GM12878 (cell line): ENCODE measurements around the gene SBNO2. TPM values are rescaled to one million over a fixed set of nuclear protein-coding genes. Genes with fewer than 3 reads are reported as not detected.
A peak's percentile ranks its signal among the peaks of the same experiment; 100 is the strongest.

ENCODE experiments used
- ATAC-seq: fragments of 200-7000 bp; cut with Tn5 transposase; 3 replicates; pipeline ENCODE4 v1.9.1; 2020; ENCODE audit warnings: mild to moderate bottlenecking, moderate library complexity
- BruUV-seq: library from RNA; stranded (reverse); fragments of 400-500 nt; replicated peaks from 2 replicates; lab custom pipeline; 2021; lab: Mats Ljungman, UMichigan
- CTCF ChIA-PET: fragments of 300-600 bp; sonication (Branson Sonifier 250); formaldehyde crosslinking; extraction: SDS; loops from one replicate; lab custom pipeline; 2021; ENCODE audit warnings: inconsistent platforms; lab: Yijun Ruan, JAX
- POLR2A ChIA-PET: fragments of 350-600 bp; formaldehyde crosslinking; extraction: SDS; loops from one replicate; lab custom pipeline; 2021; ENCODE audit warnings: inconsistent platforms; lab: Charles Lee
- RAD21 ChIA-PET: fragments of 300-600 bp; sonication (Branson Sonifier 250); formaldehyde crosslinking; loops from one replicate; lab custom pipeline; 2023; ENCODE audit warnings: antibody characterized with exemption; ENCODE audit not compliant: unreplicated experiment; lab: Charles Lee
- SMC1A ChIA-PET: fragments of 300-600 bp; sonication (Branson Sonifier 250); formaldehyde crosslinking; loops from one replicate; lab custom pipeline; 2023; ENCODE audit not compliant: unreplicated experiment, uncharacterized antibody; lab: Charles Lee
- DNase-seq: peaks from one replicate; pipeline ENCODE4 v3.0.0-alpha.2; 2011; ENCODE audit warnings: low read depth, low spot score
- FAIRE-seq: peaks from 3 replicates; lab custom pipeline; 2011; peaks lifted over from hg19 to GRCh38; lab: Jason Lieb, UNC
- H2AFZ ChIP-seq: 2 replicates; pipeline ENCODE4 v1.6.0; 2011; ENCODE audit warnings: low read depth, low read length, control low read depth; ENCODE audit not compliant: control insufficient read depth
- H3K27ac ChIP-seq: 2 replicates; pipeline ENCODE4 v1.5.1; 2011; ENCODE audit warnings: control low read depth; ENCODE audit not compliant: control insufficient read depth, insufficient read depth
- H3K27me3 ChIP-seq, 2 experiments: replicated peaks in 1 of 2; 2 replicates each; pipeline versions ENCODE4 v1.6.0 to v1.6.1; 2011; ENCODE audit warnings: low read length in 1 of 2; ENCODE audit not compliant: control insufficient read depth in 2 of 2, insufficient read depth in 2 of 2
- H3K36me3 ChIP-seq, 2 experiments: 2 replicates each; pipeline ENCODE4 v1.5.1; 2011; ENCODE audit warnings: low read length in 1 of 2; ENCODE audit not compliant: control insufficient read depth in 2 of 2, insufficient read depth in 2 of 2
- H3K4me1 ChIP-seq: 2 replicates; pipeline ENCODE4 v1.6.1; 2011; ENCODE audit warnings: mild to moderate bottlenecking, low read length, moderate library complexity, mixed read lengths; ENCODE audit not compliant: control insufficient read depth, insufficient read depth
- H3K4me2 ChIP-seq: 2 replicates; pipeline ENCODE4 v1.6.0; 2011; ENCODE audit warnings: control low read depth; ENCODE audit not compliant: control insufficient read depth, insufficient read depth
- H3K4me3 ChIP-seq: fragments of 200-600 bp; sonication (generic); 2 replicates; pipeline ENCODE4 v1.5.1; 2016
- H3K79me2 ChIP-seq: 2 replicates; pipeline ENCODE4 v1.6.0; 2011; ENCODE audit warnings: low read length; ENCODE audit not compliant: control insufficient read depth, insufficient read depth
- H3K9ac ChIP-seq: 2 replicates; pipeline ENCODE4 v1.8.0; 2011; ENCODE audit warnings: low read length, control low read depth, mixed read lengths; ENCODE audit not compliant: control insufficient read depth, insufficient read depth
- H3K9me3 ChIP-seq: replicated peaks from 3 replicates; pipeline ENCODE4 v1.5.1; 2011; ENCODE audit warnings: mild to moderate bottlenecking, low read length; ENCODE audit not compliant: control insufficient read depth, insufficient read depth
- H4K20me1 ChIP-seq: 2 replicates; pipeline ENCODE4 v1.6.0; 2011; ENCODE audit not compliant: control insufficient read depth, insufficient read depth
- BACH1 ChIP-seq: fragments of 450-650 bp; IDR thresholded peaks from 2 replicates; pipeline ENCODE4 v1.6.1; 2017; ENCODE audit warnings: mild to moderate bottlenecking, borderline replicate concordance
- CBX3 ChIP-seq: fragments of 200-600 bp; sonication (generic); IDR thresholded peaks from 2 replicates; pipeline ENCODE4 v1.6.1; 2016; ENCODE audit warnings: low read depth, borderline replicate concordance
- DPF2 ChIP-seq: fragments of 450-650 bp; IDR thresholded peaks from 2 replicates; pipeline ENCODE4 v1.6.1; 2017; ENCODE audit warnings: mild to moderate bottlenecking
- JUNB ChIP-seq: IDR thresholded peaks from 2 replicates; pipeline ENCODE4 v1.6.1; 2016; ENCODE audit warnings: antibody characterized with exemption, mild to moderate bottlenecking
- NR2F1 ChIP-seq: fragments of 450-650 bp; conservative IDR thresholded peaks from 2 replicates; pipeline ENCODE4 v1.6.1; 2017; ENCODE audit warnings: mild to moderate bottlenecking
- POLR2A ChIP-seq: IDR thresholded peaks from 2 replicates; pipeline ENCODE4 v1.6.1; 2011; ENCODE audit warnings: low read depth, mild to moderate bottlenecking, low read length
- POLR2AphosphoS2 ChIP-seq: IDR thresholded peaks from 2 replicates; pipeline ENCODE4 v1.6.1; 2011; ENCODE audit warnings: low read depth, mild to moderate bottlenecking, low read length, improper control_type of control experiment, moderate library complexity
- RAD51 ChIP-seq: fragments of 450-650 bp; IDR thresholded peaks from 2 replicates; pipeline ENCODE4 v1.6.1; 2016; ENCODE audit warnings: moderate library complexity, mild to moderate bottlenecking, inconsistent platforms
- RELA ChIP-seq: fragments of 450-650 bp; IDR thresholded peaks from 2 replicates; pipeline ENCODE4 v1.8.0; 2014; ENCODE audit warnings: borderline replicate concordance; ENCODE audit not compliant: partially characterized antibody
- RFX5 ChIP-seq: IDR thresholded peaks from 2 replicates; pipeline ENCODE4 v1.6.1; 2011; ENCODE audit warnings: low read depth, low read length, improper control_type of control experiment
- SREBF1 ChIP-seq: IDR thresholded peaks from 2 replicates; pipeline ENCODE4 v1.6.1; 2012; ENCODE audit warnings: mild to moderate bottlenecking, low read length
- STAT1 ChIP-seq: fragments of 450-650 bp; conservative IDR thresholded peaks from 2 replicates; pipeline ENCODE4 v1.6.1; 2014; ENCODE audit warnings: antibody characterized with exemption, mild to moderate bottlenecking
- TBL1XR1 ChIP-seq: IDR thresholded peaks from 2 replicates; pipeline ENCODE4 v1.6.1; 2012; ENCODE audit warnings: low read depth, low read length, improper control_type of control experiment
- WRNIP1 ChIP-seq: IDR thresholded peaks from 2 replicates; pipeline ENCODE4 v1.6.1; 2011; ENCODE audit warnings: low read depth, low read length, improper control_type of control experiment, borderline replicate concordance
- YY1 ChIP-seq: IDR thresholded peaks from 2 replicates; pipeline ENCODE4 v1.6.1; 2011; ENCODE audit warnings: low read depth, mild to moderate bottlenecking, low read length
- ZBED1 ChIP-seq: IDR thresholded peaks from 2 replicates; pipeline ENCODE4 v1.6.1; 2016; ENCODE audit warnings: borderline replicate concordance
- WGBS: methylation state at CpG from one replicate; pipeline ENCODE4 v1.1.6; 2016; ENCODE audit warnings: low lambda C conversion rate; ENCODE audit not compliant: insufficient replicate concordance, insufficient coverage; ENCODE audit errors: missing lambda C conversion rate; 5-methylcytosine and 5-hydroxymethylcytosine counted together
- in situ Hi-C: fragments of 300-500 bp; cut with MboI; formaldehyde crosslinking; loops from 9 replicates; pipeline ENCODE4 v1.14.3; 2018; ENCODE audit warnings: mixed read lengths
- intact Hi-C: fragments of 100-400 bp; cut with micrococcal nuclease; formaldehyde crosslinking; loops from one replicate; pipeline ENCODE4 v1.14.2; 2022; ENCODE audit not compliant: unreplicated experiment
- polyA plus RNA-seq, 11 experiments: library from polyadenylated mRNA; depleted of rRNA in 4 of 11; unstranded in 6 of 11; stranded (reverse) in 5 of 11; fragments of >200 nt; fragmentation: Nextera tagmentation in 4 of 11; fragmentation: Illumina TruSeq in 1 of 11; extraction: Ambion mirVana in 4 of 11; extraction: Trizol in 1 of 11; gene quantifications; 1 replicate in 1 of 11; 2 replicates in 10 of 11; pipeline versions ENCODE4 v1.2.1 to v1.2.3, GENCODE V29; 2011 to 2016; ENCODE audit warnings: inconsistent platforms in 2 of 11, missing spikeins in 2 of 11, low read depth in 1 of 11
- total RNA-seq, 4 experiments: library from RNA; depleted of rRNA in 3 of 4; stranded (reverse); fragments of >200 nt in 3 of 4; fragmentation: Illumina TruSeq in 1 of 4; extraction: Trizol in 1 of 4; gene quantifications; 2 replicates each; pipeline versions ENCODE4 v1.2.1 to v1.2.3, GENCODE V29; 2013 to 2021
- TF ChIP-seq, protein P1 (sequence below): fragments of 450-650 bp; conservative IDR thresholded peaks from 2 replicates; pipeline ENCODE4 v1.6.1; 2017; ENCODE audit warnings: mild to moderate bottlenecking, moderate library complexity

Gene SBNO2
- total and polyA plus RNA-seq, 10 of the 15 experiments (the other 5 are each of a cell fraction or from before 2014, with no cell fraction given): 0.08 to 44.6 (median 5.4) TPM

DNA sequence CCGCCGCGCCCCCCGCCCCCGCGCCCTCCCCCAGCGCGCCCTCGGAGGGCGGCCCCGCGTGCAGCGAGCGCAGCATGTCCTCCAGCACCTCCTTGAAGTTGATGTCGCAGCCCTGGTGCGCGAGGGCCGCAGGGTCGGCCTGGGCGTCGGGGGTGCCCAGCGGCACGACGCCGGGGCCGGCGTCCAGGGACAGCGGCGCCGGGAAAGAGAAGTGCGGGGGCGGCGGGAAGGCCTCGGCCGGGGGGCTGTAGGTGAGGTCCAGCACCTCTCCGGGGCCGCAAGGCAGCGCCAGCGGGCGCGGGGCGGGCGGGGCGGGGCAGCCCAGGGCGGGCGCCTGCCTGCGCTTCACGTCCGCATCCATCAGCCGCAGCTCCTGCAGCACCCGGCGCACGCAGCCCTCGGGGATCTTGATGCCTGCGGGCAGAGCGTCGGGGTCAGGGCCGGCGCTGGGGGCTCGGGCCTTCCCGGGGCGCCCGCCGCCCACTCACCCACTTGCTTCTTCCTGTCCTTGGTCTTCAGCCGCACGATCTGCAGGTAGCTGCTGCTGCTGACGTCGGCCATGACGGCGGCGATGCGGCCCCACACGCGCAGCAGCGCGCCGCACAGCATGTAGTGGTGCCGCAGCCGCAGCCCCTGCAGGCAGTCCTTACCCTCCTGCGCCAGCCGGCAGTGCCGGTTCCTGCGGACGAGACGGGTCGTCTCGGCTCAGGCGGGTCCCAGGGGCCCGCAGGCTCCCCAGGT, 65.6 kb downstream of the SBNO2 start:
- DNase-seq: no peak

DNA sequence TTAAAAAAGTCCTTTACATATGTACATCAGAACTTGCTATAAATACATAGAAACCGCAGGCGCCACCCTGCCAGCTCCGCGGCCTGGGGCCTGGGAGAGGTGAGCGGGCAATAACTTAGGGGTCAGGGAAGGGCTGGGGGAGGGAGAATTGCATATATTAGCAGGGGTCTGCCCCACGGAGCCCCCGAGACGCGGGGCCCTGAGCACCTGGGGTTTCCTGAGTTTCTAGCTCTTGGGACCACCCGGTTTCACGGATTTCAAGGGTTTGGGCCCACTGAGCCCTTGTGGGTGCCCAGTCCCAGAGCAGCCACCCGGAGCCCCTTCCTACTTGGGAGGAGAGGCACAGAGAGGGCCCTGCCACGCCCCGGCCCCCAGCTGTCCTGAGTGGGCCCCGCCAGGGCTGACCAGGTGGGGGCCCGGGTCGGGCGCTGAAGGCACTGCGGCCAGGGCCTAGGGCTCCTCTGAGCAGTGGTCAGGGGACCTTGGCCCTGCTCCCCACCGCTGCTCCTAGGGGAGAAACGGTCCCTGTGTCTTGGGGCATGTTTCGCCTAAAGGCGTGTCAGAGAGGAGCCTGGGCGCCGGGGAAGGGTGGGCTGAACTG, 66.3 kb downstream of the SBNO2 start:
- FAIRE-seq (no peak), ATAC-seq (no peak), DNase-seq (no peak)
- Histone ChIP-seq H3K27me3 (no peaks in the 10 kb centered on the region), H3K9ac (no peak overlapping the region), H3K27ac (no peak overlapping the region), H3K4me3 (no peak overlapping the region), H3K36me3 (peaks cover 0 to 17% of the 10 kb centered on the region in 2 experiments; a peak in 2 of 4 replicates), H3K79me2 (peaks cover 9% of the 10 kb centered on the region), H3K4me2 (no peak overlapping the region), H3K4me1 (peaks cover 10% of the 10 kb centered on the region), H3K9me3 (no peaks in the 10 kb centered on the region), H2AFZ (no peak overlapping the region), H4K20me1 (no peaks in the 10 kb centered on the region; the same call in 1 of the 2 replicates)
- POLR2A ChIA-PET: no interaction called here
- RAD21 ChIA-PET: interaction anchor here (1.3 kb wide), 1 partner anchor 13 kb away, joined by 3 read pairs; no protein-coding TSS in a partner anchor
- intact Hi-C loops (no loop called here), in situ Hi-C loops (loop anchor here (5.0 kb wide), 1 partner anchor 95 kb away; no protein-coding TSS in a partner anchor)
- BruUV-seq: no TSS peak
- SMC1A ChIA-PET: no interaction called here
- CTCF ChIA-PET: interaction anchor here (1.5 kb wide), 1 partner anchor 86 kb away, joined by 6 read pairs; no protein-coding TSS in a partner anchor
- WGBS: 38% methylated on average over 25 of the region's 25 CpGs
- TF ChIP-seq WRNIP1 (no peak), DPF2 (no peak), RELA (no peak), BACH1 (peak; percentile 74), STAT1 (no peak), POLR2A (peak; percentile 52), JUNB (no peak), NR2F1 (no peak), CBX3 (no peak), POLR2AphosphoS2 (peak; percentile 40; the same call in 1 of the 2 replicates), SREBF1 (no peak), RAD51 (no peak)
- TF ChIP-seq, protein P1, sequence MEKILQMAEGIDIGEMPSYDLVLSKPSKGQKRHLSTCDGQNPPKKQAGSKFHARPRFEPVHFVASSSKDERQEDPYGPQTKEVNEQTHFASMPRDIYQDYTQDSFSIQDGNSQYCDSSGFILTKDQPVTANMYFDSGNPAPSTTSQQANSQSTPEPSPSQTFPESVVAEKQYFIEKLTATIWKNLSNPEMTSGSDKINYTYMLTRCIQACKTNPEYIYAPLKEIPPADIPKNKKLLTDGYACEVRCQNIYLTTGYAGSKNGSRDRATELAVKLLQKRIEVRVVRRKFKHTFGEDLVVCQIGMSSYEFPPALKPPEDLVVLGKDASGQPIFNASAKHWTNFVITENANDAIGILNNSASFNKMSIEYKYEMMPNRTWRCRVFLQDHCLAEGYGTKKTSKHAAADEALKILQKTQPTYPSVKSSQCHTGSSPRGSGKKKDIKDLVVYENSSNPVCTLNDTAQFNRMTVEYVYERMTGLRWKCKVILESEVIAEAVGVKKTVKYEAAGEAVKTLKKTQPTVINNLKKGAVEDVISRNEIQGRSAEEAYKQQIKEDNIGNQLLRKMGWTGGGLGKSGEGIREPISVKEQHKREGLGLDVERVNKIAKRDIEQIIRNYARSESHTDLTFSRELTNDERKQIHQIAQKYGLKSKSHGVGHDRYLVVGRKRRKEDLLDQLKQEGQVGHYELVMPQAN: no peak

More for the DNA sequence above, 65.6 kb downstream of the SBNO2 start:
- Histone ChIP-seq H3K79me2 (peaks cover 9% of the 10 kb centered on the region), H3K27ac (no peak overlapping the region), H3K4me2 (no peak overlapping the region), H4K20me1 (no peaks in the 10 kb centered on the region; the same call in 1 of the 2 replicates), H3K9ac (no peak overlapping the region), H3K9me3 (no peaks in the 10 kb centered on the region)
- ATAC-seq: no peak
- intact Hi-C loops: no loop called here
- SMC1A ChIA-PET: no interaction called here
- 86% methylated on average over 43 of the region's 89 CpGs for WGBS
- TF ChIP-seq RFX5 (no peak), TBL1XR1 (no peak), POLR2AphosphoS2 (0 out of 2 replicates have a peak, but pooled peaks have one; percentile 47), ZBED1 (no peak), POLR2A (peak; percentile 66), YY1 (0 out of 2 replicates have a peak, but pooled peaks have one; percentile 18)
- TF ChIP-seq, all 136 proteins: peak for 3
- peaks cover 3% of the 10 kb centered on the region for H3K4me1 ChIP-seq
- H2AFZ ChIP-seq: no peak overlapping the region
- in situ Hi-C loops: loop anchor here (5.0 kb wide), 1 partner anchor 94 kb away; no protein-coding TSS in a partner anchor
- CTCF ChIA-PET: interaction anchor here (1.5 kb wide), 1 partner anchor 86 kb away, joined by 6 read pairs; no protein-coding TSS in a partner anchor
- no peak overlapping the region for H3K4me3 ChIP-seq
- peaks cover 0 to 18% of the 10 kb centered on the region in 2 experiments; a peak in 2 of 4 replicates for H3K36me3 ChIP-seq
- POLR2A ChIA-PET: no interaction called here
- H3K27me3 ChIP-seq: no peaks in the 10 kb centered on the region
- BruUV-seq: no TSS peak
- RAD21 ChIA-PET: no interaction called here
- no peak for FAIRE-seq
